ELF-1 (cell line): ENCODE measurements around the gene DRAP1.

Experiments
- DNase-seq: peaks from one replicate; pipeline ENCODE4 v3.0.0-alpha.2; 2016; ENCODE audit warnings: low read depth, low spot score

Gene DRAP1

DNA sequence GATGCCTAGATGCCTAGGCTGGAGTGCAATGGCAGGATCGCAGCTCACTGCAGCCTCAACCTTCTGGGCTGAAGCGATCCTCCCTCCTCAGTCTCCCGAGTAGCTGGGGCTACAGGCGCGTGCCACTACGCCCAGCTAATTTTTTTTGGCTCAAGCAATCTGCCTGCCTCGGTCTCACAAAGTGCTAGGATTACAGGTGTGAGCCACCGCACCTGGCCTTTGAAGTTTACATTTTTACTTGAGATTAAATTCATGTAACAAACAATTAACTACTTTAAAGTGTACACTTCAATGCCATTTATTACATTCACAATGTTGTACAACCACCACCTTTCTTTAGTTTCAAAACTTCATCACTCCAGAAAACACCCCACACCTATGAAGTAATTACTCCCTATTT lies 15.5 kb upstream of the DRAP1 start:
- DNase-seq, result no peak

DNA sequence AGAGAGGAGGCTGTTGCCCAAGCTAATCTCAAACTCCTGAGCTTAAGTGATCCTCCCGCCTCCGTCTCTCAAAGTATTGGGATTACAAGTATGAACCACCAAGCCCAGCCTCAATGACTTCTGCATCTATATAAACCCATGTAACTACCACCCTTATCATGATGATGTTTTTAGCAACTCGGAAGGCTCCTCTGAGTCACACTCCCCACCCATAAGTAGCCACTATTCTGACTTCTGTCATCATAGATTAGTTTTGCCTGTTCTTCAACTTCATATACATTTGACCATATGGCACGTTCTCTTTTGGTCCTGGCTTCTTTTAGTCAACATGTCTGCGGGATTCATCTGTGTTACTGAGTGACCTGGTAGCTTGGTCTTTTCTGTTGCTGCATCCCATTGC lies 12.6 kb upstream of the DRAP1 start:
- no peak for DNase-seq

DNA sequence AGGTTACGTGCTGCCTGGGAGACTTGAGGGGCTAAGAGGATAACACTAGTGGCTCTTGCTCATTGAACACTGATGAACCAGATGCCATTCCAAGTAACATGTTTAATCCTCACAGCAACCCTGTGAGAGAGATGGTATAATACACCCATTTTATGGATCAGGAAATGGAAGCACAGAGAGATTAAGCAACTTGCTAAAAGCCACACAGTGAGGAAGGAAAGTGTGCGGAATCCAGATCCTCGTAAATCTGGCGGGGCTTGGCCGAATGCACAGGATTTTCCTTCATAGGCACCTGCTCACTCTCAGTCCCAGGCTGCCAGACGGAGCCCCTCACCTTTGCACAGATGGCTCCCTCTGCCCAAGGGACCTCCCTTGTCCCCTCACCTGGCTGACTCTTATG lies 11.3 kb upstream of the DRAP1 start:
- no peak for DNase-seq

DNA sequence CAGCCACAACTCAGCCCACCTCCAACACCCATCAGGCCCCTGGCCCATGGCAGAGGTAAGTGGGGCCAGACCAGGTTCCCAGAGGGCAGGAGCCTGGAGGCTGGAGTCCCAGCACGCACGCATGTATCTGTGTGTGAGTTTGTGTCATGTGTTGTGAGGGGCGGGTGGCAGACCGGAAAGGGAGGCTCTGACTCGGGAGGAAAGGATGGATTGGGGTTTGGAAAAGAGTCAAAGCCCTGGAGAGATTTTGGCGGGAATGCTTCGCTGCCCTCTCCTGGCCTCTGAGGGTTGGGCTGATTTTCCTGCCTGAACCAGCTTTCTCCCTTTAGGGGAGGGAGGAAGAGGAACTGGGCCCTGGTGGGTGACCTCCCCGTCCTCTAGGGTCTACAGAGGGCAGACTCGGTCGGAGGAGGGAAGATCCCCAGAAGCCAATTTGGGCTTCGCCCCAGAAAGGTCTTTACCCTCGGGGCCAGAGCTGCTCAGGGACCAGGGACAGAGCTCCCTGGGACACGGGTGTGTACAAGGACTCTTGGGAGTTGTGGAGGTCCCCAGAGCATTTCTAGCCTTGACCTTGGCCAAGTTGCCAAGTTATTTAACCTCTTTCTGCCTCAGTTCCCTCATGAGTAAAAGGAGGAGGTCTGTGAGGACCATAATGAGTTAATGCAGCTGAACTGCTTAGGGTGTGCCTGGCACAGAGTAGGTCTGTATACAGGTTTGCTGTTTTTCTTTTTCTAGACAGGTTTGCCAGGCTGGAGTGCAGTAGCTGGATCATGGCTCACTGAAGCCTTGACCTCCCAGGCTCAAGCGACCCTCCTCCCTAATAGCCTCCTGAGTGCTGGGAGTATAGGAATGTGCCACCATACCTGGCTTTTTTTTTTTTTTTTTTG lies 7.3 kb upstream of the DRAP1 start:
- peak; percentile 84 for DNase-seq

DNA sequence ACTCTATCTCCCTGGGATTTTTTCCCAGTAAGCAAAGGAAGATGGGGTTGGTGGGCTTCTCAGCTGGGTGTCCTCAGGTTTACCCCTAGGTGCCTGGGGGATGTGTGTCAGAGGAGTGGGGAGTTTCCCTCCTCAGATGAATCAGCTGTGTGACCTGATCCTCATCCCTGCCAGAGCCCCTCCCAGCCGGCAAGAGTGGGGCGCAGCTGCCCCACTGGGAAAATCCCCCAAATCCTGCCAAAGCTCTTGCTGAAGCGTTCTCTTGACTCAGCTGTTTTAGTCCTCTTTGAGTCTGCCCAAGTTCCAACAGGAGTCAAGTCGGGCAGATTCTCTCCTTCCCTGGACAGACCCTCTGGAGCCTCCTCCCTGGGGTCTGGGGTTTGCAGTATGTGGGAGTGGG lies 6.4 kb upstream of the DRAP1 start:
- no peak for DNase-seq

DNA sequence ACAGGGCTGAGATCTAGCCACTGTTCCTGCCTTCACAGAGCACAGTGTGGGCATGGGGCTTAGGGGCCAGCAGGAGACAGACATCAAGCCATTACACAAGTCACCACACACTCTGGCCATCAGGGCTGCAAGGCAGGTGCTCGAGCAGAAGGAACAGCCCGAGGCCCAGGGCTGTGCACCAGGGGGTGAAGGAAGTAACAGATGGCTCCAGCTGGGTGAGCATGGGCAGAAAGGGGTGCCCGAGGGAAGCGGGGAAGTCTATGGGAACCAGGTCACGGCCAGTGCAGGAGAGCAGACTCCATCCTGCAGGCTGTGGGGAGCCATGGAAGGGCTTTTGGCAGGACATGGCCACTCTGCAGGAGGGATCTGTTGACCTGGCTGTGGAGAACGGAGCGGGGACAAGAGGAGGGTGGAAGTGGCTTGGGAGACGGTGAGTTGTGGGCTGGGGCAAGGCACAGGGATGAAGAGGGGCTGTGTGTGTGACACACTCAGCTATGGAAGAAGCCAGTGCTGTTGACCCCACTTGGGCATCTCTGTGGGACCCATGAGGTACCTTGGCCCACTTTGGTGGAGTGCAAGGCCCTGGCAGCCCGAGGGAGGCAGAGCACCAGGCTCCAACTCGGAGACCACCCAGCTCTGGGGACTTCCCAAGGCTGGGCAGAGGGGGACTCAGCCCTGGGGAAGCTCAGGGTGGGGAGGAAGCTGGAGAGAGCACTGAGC lies 4.0 kb upstream of the DRAP1 start:
- DNase-seq, result no peak

DNA sequence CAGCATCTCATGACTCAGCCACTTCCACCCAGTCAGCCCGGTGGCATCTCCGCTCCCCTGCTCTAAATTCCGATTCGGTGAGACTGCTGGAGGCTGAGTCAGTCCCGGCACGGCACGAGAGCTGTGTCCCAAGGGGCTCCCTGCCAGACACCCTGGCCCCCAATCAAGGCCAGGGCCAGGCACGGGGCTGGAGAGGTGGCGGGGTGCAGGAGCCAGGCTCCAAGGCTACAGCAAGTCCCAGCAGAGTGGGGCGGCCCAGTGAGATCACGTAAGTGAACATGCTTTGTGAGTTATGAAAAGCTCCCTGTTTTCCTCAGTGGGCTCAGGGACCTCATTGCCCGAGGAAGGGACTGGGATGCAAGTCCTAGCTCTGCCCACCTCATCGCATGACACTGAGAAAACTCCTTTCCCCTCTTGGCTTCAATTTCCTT lies 3.4 kb upstream of the DRAP1 start:
- peak; percentile 89 for DNase-seq

DNA sequence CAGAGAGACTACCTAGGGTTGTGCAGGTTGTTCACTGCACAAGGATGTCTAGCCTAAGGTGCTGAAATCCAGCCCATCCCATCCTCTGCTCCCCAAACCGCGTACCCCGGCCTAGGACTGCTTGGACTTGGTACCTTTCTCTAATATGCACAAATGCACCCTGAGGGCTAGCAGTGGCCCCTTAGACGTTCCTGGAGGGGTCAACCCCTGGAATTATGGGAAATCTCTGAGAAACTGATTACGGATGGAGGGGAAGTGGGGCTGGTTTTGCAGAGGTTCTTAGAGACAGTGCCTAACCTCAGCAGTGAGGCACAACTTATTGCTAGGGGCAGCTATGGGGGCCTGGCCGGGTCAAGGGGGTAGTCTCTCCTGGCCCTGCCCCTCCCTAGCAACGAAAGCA lies 2.8 kb upstream of the DRAP1 start:
- DNase-seq, result no peak

DNA sequence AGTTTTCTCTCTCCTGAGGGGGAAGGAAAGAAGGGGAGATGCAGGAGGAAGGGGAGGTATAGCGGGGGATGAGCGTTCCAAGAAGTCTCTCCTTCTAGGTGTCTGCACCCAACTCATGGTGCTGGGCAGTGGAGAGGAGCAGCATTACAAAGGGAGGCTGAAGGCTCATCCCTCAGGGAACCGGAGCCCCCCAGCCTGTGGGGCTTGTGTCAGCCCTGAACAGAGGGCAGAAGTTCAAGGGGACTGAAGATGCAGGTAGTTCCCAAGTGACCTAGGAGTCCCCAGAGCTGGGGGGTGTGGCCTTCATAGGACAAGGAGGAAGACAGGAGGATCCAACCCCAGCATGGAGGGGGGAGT lies 2.2 kb upstream of the DRAP1 start:
- DNase-seq, result no peak

DNA sequence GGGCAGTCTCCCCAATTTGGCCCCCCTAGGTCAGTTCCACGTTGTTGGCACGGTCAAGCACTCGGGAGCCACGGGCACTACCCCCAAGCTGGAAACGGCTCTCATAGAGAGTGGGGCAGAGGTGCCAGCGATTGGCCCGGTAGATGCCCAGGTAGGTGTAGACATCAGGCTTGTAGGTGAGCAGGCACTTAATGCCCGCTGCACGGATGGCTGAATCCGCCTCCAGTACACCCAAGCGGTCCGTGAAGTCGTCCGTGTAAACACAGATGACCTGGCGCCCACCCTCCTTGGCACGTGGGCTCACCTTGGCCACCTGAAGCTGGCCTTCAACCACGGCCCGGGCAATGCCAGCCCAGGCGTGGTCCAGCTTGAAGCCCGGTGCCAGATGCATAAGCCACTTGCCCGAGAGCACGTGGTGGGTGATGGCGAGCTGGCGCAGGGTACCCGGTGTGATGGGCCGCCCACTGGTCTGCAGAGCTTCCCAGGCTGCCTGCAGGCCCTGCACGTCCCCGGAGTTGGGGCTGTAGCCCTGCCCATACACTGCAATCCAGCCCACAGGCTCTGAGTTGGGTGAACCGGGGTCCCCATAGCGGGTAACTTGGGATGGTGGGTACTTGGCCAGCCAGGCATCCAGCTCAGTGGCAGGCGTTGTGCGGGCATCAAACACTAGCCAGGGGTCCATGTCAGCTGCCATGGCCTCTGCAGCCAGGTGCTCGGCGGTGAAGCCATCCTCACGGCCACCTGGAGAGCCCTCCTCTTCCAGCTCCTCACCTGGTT lies 1.6 kb upstream of the DRAP1 start:
- DNase-seq, result no peak

DNA sequence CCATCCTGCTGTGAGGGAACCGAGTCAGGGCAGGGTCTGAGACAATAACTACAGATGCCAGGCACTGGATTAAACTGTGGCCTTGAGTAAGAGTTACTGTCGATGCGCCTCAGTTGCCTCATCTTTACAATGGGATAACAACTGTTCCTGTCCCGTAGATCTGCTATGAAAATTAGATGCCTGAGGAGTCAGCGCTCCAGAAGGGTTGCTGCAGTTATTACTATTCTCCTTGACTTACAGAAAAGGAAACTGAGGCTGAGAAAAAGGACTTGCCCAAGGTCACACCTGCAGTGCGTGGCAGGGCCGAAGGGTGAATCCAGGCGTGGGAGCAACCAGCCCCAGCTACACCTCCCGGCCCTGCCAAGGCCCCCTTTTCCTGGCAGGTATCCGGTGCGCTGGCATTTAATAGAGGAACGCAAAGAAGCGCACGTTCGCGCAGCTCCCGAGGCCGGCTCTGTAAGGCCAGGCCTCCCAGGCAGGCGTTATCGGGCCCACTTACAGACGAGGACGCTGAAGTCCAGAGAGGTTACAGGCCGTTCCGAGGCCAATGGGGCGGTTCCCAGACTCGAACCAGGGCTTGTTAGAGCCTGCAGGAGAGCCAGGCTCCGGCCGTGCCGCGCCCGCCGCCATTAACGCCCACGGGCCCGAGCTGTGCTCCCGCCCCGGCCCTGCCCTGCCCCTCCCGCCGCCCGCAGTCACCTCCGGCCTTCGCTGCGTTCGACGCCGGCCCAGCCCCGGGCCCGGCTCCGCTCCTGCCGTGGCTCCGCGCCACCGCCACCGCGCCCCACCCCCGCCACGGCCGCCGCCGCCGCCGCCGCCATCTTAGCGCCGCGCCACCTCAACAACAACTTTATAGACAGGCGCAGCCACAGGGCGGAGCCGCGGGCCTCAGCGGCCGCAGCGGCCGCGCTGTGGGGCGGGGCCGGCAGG lies 750 bp upstream of the DRAP1 start, which contains the start of gene C11orf68:
TSS of gene C11orf68 (minus strand) at position 852 of the 930 bp plus-strand sequence. CDS start at position 821, 31 bp downstream.
- DNase-seq, result peak; percentile 47

DNA sequence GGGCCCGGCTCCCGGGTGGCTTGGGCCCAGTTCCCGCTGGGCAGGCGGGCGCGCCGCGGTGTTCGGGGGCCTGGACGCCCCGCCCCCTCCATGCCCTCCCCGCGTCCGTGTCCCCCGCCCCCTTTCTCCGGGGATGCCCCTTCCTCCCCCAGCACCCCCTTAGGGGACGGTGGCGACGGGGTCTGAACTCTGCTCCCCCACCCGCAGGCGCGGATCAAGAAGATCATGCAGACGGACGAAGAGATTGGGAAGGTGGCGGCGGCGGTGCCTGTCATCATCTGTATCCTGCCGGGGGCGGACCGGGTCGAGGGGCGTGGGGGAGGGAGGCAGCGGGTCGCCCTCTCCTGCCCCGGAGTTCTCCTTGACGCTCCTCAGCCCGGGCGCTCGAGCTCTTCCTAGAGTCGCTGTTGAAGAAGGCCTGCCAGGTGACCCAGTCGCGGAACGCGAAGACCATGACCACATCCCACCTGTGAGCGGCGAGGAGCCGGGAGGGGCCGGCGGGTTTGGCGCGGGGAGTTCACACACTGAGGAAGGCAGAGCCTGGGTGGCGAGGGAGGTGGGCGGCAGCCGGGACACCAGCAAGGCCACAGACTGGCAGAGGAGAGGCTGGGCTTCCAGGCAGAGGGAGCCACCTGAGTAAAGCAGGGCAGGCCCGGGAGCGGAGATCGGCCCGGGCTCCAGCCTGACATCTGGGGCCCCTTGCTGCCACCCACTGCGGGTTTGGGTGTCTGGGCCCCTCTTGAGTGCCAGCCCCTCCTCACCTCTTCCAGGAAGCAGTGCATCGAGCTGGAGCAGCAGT lies 546 bp downstream of the DRAP1 start:
- DNase-seq, result peak; percentile 34

DNA sequence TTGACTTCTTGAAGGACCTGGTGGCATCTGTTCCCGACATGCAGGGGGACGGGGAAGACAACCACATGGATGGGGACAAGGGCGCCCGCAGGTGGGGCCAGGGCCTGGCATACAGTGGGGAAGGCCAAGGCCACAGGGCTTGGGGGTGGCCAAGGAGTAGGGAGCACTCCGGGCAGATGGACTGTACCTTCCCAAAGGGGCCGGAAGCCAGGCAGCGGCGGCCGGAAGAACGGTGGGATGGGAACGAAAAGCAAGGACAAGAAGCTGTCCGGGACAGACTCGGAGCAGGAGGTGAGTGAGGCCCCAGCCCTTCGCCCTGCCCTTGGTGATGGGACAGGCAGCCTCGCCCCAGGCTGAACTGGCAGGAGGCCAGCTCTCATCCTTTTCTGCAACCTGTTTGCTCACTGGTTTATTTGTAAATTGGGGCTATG lies 1.2 kb downstream of the DRAP1 start:
- DNase-seq, result no peak

DNA sequence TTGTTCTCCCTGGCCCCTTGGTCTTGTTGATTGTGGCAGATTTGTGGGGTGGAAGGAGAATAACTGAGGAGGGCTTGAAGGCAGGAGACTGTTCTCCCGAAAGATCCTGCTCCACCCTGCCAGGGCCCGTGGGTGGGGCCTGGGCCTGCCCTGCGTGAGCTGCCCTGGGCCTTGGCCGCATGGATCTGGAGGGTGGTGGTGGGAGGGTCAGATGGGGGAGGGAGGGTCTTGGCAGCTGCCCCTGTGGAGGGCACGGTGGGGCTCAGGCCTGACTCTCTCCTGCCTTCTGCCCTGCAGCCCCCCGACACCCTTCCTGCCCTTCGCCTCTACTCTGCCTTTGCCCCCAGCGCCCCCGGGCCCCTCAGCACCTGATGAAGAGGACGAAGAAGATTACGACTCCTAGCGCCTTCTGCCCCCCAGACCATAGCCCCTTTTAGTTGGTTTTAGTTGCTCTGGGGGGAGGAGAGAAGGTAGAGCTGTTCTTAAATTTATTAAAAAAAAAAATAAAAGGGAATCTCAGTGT lies 1.9 kb downstream of the DRAP1 start:
- DNase-seq, result no peak

DNA sequence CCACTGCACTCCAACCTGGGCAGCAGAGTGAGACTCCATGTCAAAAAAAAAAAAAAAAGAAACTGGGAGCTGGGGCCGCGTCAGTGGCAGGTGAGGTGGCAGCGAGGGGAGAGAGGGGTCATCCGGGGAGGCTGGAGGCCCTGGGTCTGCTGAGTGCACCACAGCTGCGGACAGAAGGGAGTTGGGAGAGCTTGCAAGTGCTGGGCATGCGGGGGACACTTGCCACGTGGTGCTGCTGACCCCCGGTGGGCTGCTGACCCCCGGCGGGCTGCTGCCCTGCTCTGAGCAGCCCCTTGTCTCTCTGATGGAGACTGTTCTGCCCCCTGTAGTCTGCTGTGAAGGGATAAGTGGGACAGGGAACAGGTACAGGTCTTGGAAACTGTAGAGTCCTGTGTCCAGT lies 2.6 kb downstream of the DRAP1 start:
- no peak for DNase-seq

DNA sequence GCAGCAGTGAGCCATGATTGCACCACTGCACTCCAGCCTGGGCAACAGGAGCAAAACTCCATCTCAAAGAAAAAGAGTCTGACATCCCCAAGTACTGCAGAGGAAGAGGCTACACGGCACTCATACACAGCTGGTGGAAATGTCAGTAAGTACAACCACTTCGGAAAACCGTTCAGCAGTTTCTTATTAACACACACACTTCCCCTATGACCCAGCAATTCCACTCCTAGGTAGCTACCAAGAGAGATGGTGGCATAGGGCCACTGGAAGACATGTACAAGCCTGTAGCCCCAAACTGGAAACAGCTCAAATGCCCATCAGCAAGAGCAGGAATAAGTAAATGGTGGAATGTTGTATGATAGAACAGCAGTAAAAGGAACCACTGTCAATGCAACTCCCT lies 3.3 kb downstream of the DRAP1 start:
- no peak for DNase-seq

DNA sequence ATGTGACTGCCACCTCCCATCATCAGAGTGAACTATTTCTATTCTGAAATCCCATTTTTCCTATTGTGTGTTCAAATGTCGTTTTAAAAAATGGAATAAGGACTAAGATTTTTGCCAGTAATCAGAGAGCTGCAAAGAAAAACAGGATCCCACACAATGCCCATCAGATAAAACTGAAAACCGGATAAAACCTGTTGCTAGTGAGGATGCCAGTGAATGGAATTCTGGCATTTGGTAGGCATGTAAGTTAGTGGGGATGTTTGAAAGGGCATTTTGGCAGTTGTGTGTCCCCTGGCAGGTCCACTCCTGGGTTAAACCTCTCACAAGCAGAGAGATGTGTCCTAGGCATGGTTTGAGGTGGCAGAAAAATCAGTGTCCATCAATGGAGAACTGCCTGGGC lies 6.2 kb downstream of the DRAP1 start:
- DNase-seq, result no peak

DNA sequence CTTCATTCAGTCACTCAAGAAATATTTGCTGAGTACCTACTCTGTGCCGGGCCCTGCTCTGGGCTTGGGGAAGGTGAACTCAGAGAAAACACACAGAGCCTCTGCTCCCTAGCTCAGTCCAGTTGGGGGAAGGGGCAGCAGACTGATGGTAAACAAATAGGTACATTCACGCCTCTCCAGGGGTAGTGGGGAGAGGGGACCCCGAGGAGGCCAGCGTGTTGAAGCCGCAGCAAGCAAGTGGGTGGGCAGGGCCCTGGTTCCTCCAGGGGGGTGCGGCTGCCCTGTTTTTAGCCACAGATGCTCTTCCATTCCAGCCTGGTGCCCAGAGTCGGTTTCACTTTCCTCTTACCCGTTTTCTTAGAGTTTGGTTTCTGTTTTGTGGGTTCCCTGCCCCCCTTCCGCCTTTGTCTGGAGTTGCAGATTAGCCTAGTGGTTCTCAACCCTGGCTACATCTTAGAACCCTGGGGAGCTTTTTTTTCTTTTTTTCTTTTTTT lies 8.7 kb downstream of the DRAP1 start:
- DNase-seq, result no peak

DNA sequence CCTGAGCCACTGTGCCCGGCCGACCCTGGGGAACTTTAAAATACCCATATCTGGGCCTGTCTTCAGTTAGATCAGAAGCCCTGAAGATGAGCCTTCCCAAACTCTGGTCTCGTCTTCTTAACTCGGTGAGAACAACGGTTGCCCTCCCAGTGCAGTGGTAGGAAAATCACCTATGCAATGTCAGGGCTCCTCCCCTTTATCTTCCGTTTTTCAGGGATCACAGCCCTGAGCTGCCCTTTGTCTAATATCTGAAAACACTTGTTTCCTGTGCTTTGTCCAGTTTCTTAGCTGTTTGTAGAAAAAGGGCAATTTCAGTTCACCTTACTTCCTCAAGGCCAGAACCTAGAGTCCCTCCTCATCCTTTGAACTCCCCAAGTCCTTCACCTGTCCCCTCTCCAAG lies 9.4 kb downstream of the DRAP1 start:
- no peak for DNase-seq
